Suprapubic skin (tissue), 3 donors: Measurements from ENCODE around the gene PIK3CB.

Source experiments
- EP300 ChIP-seq: sonication (generic); formaldehyde crosslinking; IDR thresholded peaks from one replicate; pipeline ENCODE4 v1.6.1; 2017; ENCODE audit warnings: antibody characterized with exemption
- TF ChIP-seq, protein P1 (sequence below), 2 donors: fragments of 200-600 bp in 1 of 2; fragments of 450-650 bp in 1 of 2; sonication (generic) in 1 of 2; IDR thresholded peaks; one replicate each; pipeline ENCODE4 v1.5.1; 2016 to 2019; ENCODE audit warnings: antibody characterized with exemption in 2 of 2, mild to moderate bottlenecking in 1 of 2, moderate library complexity in 1 of 2

DNA sequence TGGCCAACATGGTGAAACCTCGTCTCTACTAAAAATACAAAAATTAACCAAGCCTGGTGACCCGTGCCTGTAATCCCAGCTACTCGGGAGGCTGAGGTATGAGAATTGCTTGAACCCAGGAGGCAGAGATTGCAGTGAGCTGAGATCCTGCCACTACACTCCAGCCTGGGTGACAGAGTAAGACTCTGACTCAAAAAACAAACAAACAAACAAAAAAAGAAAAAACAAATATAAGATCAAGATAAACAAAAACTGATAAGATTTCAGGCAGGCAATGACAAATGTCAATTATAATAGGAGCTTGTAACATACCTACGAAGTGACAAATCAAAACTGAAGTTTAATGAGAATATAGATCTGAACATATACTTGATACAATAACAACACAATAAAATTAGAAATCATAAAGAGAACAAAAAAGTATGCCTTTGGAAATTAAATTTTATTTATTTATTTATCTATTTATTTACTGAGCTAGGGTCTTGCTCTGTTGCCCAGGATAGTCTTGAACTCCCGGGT is 155.8 kb downstream of the PIK3CB start:
- TF ChIP-seq, protein P1, sequence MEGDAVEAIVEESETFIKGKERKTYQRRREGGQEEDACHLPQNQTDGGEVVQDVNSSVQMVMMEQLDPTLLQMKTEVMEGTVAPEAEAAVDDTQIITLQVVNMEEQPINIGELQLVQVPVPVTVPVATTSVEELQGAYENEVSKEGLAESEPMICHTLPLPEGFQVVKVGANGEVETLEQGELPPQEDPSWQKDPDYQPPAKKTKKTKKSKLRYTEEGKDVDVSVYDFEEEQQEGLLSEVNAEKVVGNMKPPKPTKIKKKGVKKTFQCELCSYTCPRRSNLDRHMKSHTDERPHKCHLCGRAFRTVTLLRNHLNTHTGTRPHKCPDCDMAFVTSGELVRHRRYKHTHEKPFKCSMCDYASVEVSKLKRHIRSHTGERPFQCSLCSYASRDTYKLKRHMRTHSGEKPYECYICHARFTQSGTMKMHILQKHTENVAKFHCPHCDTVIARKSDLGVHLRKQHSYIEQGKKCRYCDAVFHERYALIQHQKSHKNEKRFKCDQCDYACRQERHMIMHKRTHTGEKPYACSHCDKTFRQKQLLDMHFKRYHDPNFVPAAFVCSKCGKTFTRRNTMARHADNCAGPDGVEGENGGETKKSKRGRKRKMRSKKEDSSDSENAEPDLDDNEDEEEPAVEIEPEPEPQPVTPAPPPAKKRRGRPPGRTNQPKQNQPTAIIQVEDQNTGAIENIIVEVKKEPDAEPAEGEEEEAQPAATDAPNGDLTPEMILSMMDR (IDR thresholded peaks at IDR 0.05): no peak
- TF ChIP-seq EP300: no peak
